Right lobe of liver (tissue), 6 donors: Measurements from ENCODE around the gene CHFR. TPM values are rescaled to one million over a fixed set of nuclear protein-coding genes. Genes with fewer than 3 reads are reported as not detected.
"Not testable (repeated sequence)": the region's sequence is repeated elsewhere in the genome, so short reads cannot be mapped to it uniquely, and the experiment has no call there.

Experiments
- ATAC-seq, 4 donors: fragments of 200-7000 bp; cut with Tn5 transposase; one replicate each; pipeline ENCODE4 v1.9.1; 2020; ENCODE audit warnings: mild to moderate bottlenecking in 4 of 4, moderate library complexity in 4 of 4
- DNase-seq, 3 donors: peaks; one replicate each; pipeline ENCODE4 v3.0.0-alpha.2; 2020
- H3K27ac ChIP-seq, 3 donors: fragments of 200-600 bp; one replicate each; pipeline ENCODE4 v1.8.0; 2022
- H3K27me3 ChIP-seq, 2 donors: fragments of 200-600 bp; one replicate each; pipeline ENCODE4 v1.8.0; 2022
- H3K36me3 ChIP-seq, 4 donors: fragments of 200-600 bp; sonication (generic) in 1 of 4; one replicate each; pipeline versions ENCODE4 v1.5.1 to v1.8.0; 2017 to 2022; ENCODE audit warnings: control low read depth in 1 of 4
- H3K4me1 ChIP-seq, 4 donors: fragments of 200-600 bp; sonication (generic) in 1 of 4; one replicate each; pipeline versions ENCODE4 v1.5.1 to v1.8.0; 2017 to 2022; ENCODE audit warnings: control low read depth in 1 of 4
- H3K4me3 ChIP-seq, 3 donors: fragments of 200-600 bp; one replicate each; pipeline ENCODE4 v1.8.0; 2022
- H3K9me3 ChIP-seq, 4 donors: fragments of 200-600 bp; sonication (generic) in 1 of 4; one replicate each; pipeline versions ENCODE4 v1.5.1 to v1.8.0; 2017 to 2022; ENCODE audit warnings: control low read depth in 1 of 4
- CTCF ChIP-seq, 4 donors: fragments of 200-600 bp in 3 of 4; fragments of 450-650 bp in 1 of 4; IDR thresholded peaks; one replicate each; pipeline versions ENCODE4 v1.5.1 to v1.8.0; 2016 to 2022; ENCODE audit warnings: antibody characterized with exemption in 4 of 4, mild to moderate bottlenecking in 2 of 4
- POLR2A ChIP-seq: fragments of 450-650 bp; IDR thresholded peaks from one replicate; pipeline ENCODE4 v1.6.1; 2017; ENCODE audit warnings: antibody characterized with exemption, mild to moderate bottlenecking
- WGBS: methylation state at CpG from one replicate; pipeline ENCODE4 v1.1.6; 2018; ENCODE audit warnings: low coverage, low lambda C conversion rate; ENCODE audit not compliant: insufficient coverage; ENCODE audit errors: missing lambda C conversion rate; 5-methylcytosine and 5-hydroxymethylcytosine counted together
- intact Hi-C, 2 donors: fragments of 100-400 bp; cut with DNase I; formaldehyde crosslinking; loops; one replicate each; pipeline versions ENCODE4 v1.11.2 to v1.14.1; 2022
- total RNA-seq, 6 experiments: library from RNA; depleted of rRNA in 2 of 6; stranded (reverse); fragments of >200 nt in 2 of 6; fragmentation: NEBNext Ultra II Directional in 3 of 6; extraction: Animal tissue kit (Norgen Biotek cat#: 25700) in 3 of 6; gene quantifications; one replicate each; pipeline versions ENCODE4 v1.1.0 to v1.2.4, GENCODE V29; 2016 to 2023
- donor health status: DM: no; HTN: yes; CAD: no.
- donor health status: DM: no; HTN: no; CAD: no.
- donor health status: DM: no; HTN: no; CAD: no.
- donor health status: DM: no; HTN: yes; CAD: no.
- donor health status: DM: no; HTN: yes; CAD: no.

The CHFR gene
- total RNA-seq, 6 experiments from 2014 or later: 11.0 to 20.4 (median 13.5) TPM

GRCh38 chr12:132795847-132796246 is 91.6 kb downstream of the CHFR start:
- DNase-seq (no peak), ATAC-seq (no peak)
- H3K36me3 ChIP-seq: peaks cover 0 to 75% (median 35%) of the 10 kb centered on the region in 4 donors
- H3K4me1 ChIP-seq: no peaks in the 10 kb centered on the region
- H3K4me3 ChIP-seq: no peak overlapping the region
- 95% methylated on average over 9 of the region's 14 CpGs for WGBS
- H3K9me3 ChIP-seq: no peaks in the 10 kb centered on the region
- intact Hi-C loops: no loop called here
- no peak overlapping the region for H3K27ac ChIP-seq
- TF ChIP-seq POLR2A (no peak), CTCF (IDR thresholded peaks at IDR 0.05) (no peak)
- no peaks in the 10 kb centered on the region for H3K27me3 ChIP-seq

GRCh38 chr12:132791940-132792339 is 95.5 kb downstream of the CHFR start:
- no CpG with 5 or more reads among the region's 2 CpGs for WGBS
- DNase-seq, H3K4me3 ChIP-seq, H3K4me1 ChIP-seq, intact Hi-C loops, H3K27ac ChIP-seq, H3K27me3 ChIP-seq, ATAC-seq, H3K9me3 ChIP-seq: not testable (repeated sequence)
- H3K36me3 ChIP-seq: peaks cover 0 to 57% (median 23%) of the 10 kb centered on the region in 4 donors

GRCh38 chr12:132789099-132789471 is 98.3 kb downstream of the CHFR start:
- 93% methylated on average over 5 of the region's 21 CpGs for WGBS
- H3K4me1 ChIP-seq: no peaks in the 10 kb centered on the region
- intact Hi-C loops: no loop called here
- no peaks in the 10 kb centered on the region for H3K9me3 ChIP-seq
- H3K27me3 ChIP-seq: no peaks in the 10 kb centered on the region
- ATAC-seq: no peak
- no peak overlapping the region for H3K4me3 ChIP-seq
- TF ChIP-seq CTCF (IDR thresholded peaks at IDR 0.05): no peak
- no peak for TF ChIP-seq POLR2A
- no peak for DNase-seq
- no peak overlapping the region for H3K27ac ChIP-seq
- peaks cover 0 to 49% (median 21%) of the 10 kb centered on the region in 4 donors for H3K36me3 ChIP-seq

- WGBS: 94% methylated on average over 7 of the region's 29 CpGs
- Histone ChIP-seq H3K27me3 (no peaks in the 10 kb centered on the region), H3K36me3 (peaks cover 0 to 49% (median 22%) of the 10 kb centered on the region in 4 donors), H3K9me3 (no peaks in the 10 kb centered on the region), H3K4me3 (no peak overlapping the region), H3K4me1 (no peaks in the 10 kb centered on the region), H3K27ac (no peak overlapping the region)
- ATAC-seq: peak in 2 of 4 donors; percentile 9 to 28
- no peak for DNase-seq
- intact Hi-C loops: no loop called here
- TF ChIP-seq POLR2A (no peak), CTCF (IDR thresholded peaks at IDR 0.05) (no peak)
Measured at GRCh38 chr12:132788375-132789098, 98.9 kb downstream of the CHFR start.

GRCh38 chr12:132787877-132788276 is 99.5 kb downstream of the CHFR start:
- DNase-seq (no peak), ATAC-seq (no peak)
- H3K4me1 ChIP-seq: no peaks in the 10 kb centered on the region
- intact Hi-C loops: no loop called here
- TF ChIP-seq CTCF (IDR thresholded peaks at IDR 0.05) (no peak), POLR2A (no peak)
- no peaks in the 10 kb centered on the region for H3K27me3 ChIP-seq
- H3K9me3 ChIP-seq: no peaks in the 10 kb centered on the region
- no peak overlapping the region for H3K27ac ChIP-seq
- WGBS: 92% methylated on average over 6 of the region's 15 CpGs
- H3K4me3 ChIP-seq: no peak overlapping the region
- H3K36me3 ChIP-seq: peaks cover 0 to 52% (median 22%) of the 10 kb centered on the region in 4 donors
